PC-9 (cell line): ENCODE data around the gene SLC39A13. TPM values are rescaled to one million over a fixed set of nuclear protein-coding genes. Genes with fewer than 3 reads are reported as not detected.

Experiments
- BruUV-seq: library from RNA; stranded (reverse); fragments of 400-500 nt; replicated peaks from 2 replicates; lab custom pipeline; 2021; lab: Mats Ljungman, UMichigan
- CTCF ChIA-PET: fragments of 300-600 bp; sonication (Branson Sonifier 250); formaldehyde crosslinking; loops from one replicate; lab custom pipeline; 2022; ENCODE audit warnings: antibody characterized with exemption; lab: Charles Lee
- POLR2A ChIA-PET: fragments of 300-600 bp; sonication (Branson Sonifier 250); formaldehyde crosslinking; loops from one replicate; lab custom pipeline; 2022; ENCODE audit warnings: antibody characterized with exemption; ENCODE audit not compliant: unreplicated experiment; lab: Charles Lee
- DNase-seq, 2 experiments: peaks; one replicate each; pipeline versions ENCODE4 v3.0.0 to v3.0.0-alpha.2; 2015 to 2022; ENCODE audit warnings: mixed read lengths in 1 of 2
- H2AFZ ChIP-seq: fragments of 200-600 bp; sonication (generic); 2 replicates; pipeline ENCODE4 v1.8.1; 2017; ENCODE audit warnings: antibody characterized with exemption
- H3F3A ChIP-seq: fragments of 200-600 bp; sonication (generic); 2 replicates; pipeline ENCODE4 v1.8.1; 2017; ENCODE audit warnings: antibody characterized with exemption, mild to moderate bottlenecking, low read depth; ENCODE audit not compliant: insufficient read depth
- H3K27ac ChIP-seq: fragments of 200-600 bp; sonication (generic); 2 replicates; pipeline ENCODE4 v1.6.1; 2016; ENCODE audit warnings: mixed run types
- H3K27me3 ChIP-seq: fragments of 200-600 bp; sonication (generic); 2 replicates; pipeline ENCODE4 v1.6.1; 2016; ENCODE audit warnings: low read depth, mixed run types; ENCODE audit not compliant: insufficient read depth
- H3K36me3 ChIP-seq: fragments of 200-600 bp; sonication (generic); 2 replicates; pipeline ENCODE4 v1.6.1; 2016; ENCODE audit warnings: low read depth, mixed run types
- H3K4me1 ChIP-seq: fragments of 200-600 bp; sonication (generic); replicated peaks from 2 replicates; pipeline ENCODE4 v1.6.1; 2016; ENCODE audit warnings: mixed run types; ENCODE audit not compliant: insufficient read depth
- H3K4me2 ChIP-seq: fragments of 200-600 bp; sonication (generic); 2 replicates; pipeline ENCODE4 v1.6.1; 2017; ENCODE audit warnings: mixed run types
- H3K4me3 ChIP-seq: fragments of 200-600 bp; sonication (generic); 2 replicates; pipeline ENCODE4 v1.6.1; 2016; ENCODE audit warnings: mixed run types
- H3K79me2 ChIP-seq: fragments of 200-600 bp; sonication (generic); 2 replicates; pipeline ENCODE4 v1.6.1; 2017; ENCODE audit warnings: low read depth, mixed run types
- H3K9me2 ChIP-seq: fragments of 200-600 bp; sonication (generic); 2 replicates; pipeline ENCODE4 v1.8.1; 2017; ENCODE audit warnings: mild to moderate bottlenecking; ENCODE audit not compliant: insufficient read depth
- H3K9me3 ChIP-seq: fragments of 200-600 bp; sonication (generic); 2 replicates; pipeline ENCODE4 v1.8.1; 2016; ENCODE audit warnings: low read depth; ENCODE audit not compliant: insufficient read depth
- H4K20me1 ChIP-seq: fragments of 200-600 bp; sonication (generic); 2 replicates; pipeline ENCODE4 v1.8.1; 2017; ENCODE audit not compliant: insufficient read depth
- CTCF ChIP-seq: fragments of 200-600 bp; sonication (generic); conservative IDR thresholded peaks from 2 replicates; pipeline ENCODE4 v1.6.1; 2017; ENCODE audit warnings: mixed run types, antibody characterized with exemption, mild to moderate bottlenecking, moderate library complexity
- EZH2 ChIP-seq: fragments of 200-600 bp; sonication (generic); IDR thresholded peaks from 2 replicates; pipeline ENCODE4 v1.8.0; 2017; ENCODE audit warnings: antibody characterized with exemption, low read depth
- intact Hi-C: fragments of 100-400 bp; cut with micrococcal nuclease; formaldehyde crosslinking; loops from one replicate; pipeline ENCODE4 v1.10.0; 2022; ENCODE audit not compliant: unreplicated experiment
- total RNA-seq: library from RNA; stranded (reverse); gene quantifications from 2 replicates; pipeline ENCODE4 v1.2.3, GENCODE V29; 2021

Gene SLC39A13
- total RNA-seq, 1 experiment from 2014 or later: 28.8 TPM

DNA sequence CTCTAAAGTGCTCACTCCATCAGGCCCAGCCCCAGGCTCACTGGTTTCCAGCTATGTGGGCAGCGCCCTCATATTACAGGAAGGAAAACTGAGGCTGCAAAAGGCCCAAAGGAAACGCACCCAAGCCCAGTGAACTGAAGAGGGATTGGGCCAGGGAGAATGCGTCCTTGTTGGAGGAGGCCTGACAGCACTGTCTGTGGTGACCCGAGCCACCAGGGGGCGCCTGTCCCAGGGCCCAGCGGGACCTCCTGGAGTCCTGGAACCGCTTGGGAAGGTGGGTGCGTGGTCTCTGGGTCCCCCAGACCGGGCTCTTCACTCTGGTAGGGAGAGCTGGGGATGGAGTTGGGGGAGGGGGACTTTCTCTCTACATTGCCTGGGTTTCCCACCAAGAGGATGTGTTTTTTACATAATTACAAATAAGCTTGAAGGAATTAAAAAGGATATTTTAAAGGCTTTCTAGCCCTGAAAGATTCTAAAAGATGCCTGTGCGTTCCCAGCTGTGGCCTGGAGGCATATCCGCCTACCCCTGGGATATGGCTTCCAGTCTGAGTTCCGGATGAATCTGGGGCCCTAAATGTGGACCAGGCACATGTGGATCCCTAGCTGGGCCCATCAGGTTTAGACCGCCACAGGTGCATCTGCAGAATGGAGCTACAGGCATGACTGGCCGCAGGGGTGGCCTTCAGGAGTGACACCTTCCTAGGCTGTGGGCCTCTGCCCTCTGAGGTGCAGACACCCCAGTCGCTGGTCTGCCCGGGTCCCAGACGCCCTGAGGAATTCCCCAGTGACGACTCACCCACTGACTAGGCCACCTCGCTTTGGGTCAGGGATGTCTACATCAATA is 34.3 kb upstream of the SLC39A13 start:
- Histone ChIP-seq H3K4me3 (no peak overlapping the region), H4K20me1 (no peaks in the 10 kb centered on the region), H3K4me1 (no peaks in the 10 kb centered on the region), H3K9me3 (no peaks in the 10 kb centered on the region), H2AFZ (no peak overlapping the region), H3K4me2 (no peak overlapping the region), H3K79me2 (no peaks in the 10 kb centered on the region), H3K27me3 (no peaks in the 10 kb centered on the region), H3K27ac (no peak overlapping the region), H3K9me2 (no peaks in the 10 kb centered on the region), H3K36me3 (no peaks in the 10 kb centered on the region), H3F3A (no peaks in the 10 kb centered on the region)
- POLR2A ChIA-PET: interaction anchor here (0.6 kb wide), 2 partner anchors 53 to 342 kb away, joined by 5 to 9 read pairs; no protein-coding TSS in a partner anchor
- peak in 1 of 2 experiments; percentile 76 for DNase-seq
- no TSS peak for BruUV-seq
- CTCF ChIA-PET: interaction anchor here (0.5 to 1.4 kb wide), 7 partner anchors 28 to 290 kb away, joined by 3 to 14 read pairs (median 5); partner anchors contain the start of gene DDB2
- TF ChIP-seq CTCF (peak; percentile 98), EZH2 (no peak)
- intact Hi-C loops: loop anchor here (1.0 to 2.0 kb wide), 3 partner anchors 34 to 243 kb away; partner anchors contain the start of gene SLC39A13

GRCh38 chr11:47374720-47375019 is 33.7 kb upstream of the SLC39A13 start:
- Histone ChIP-seq H3K79me2 (no peaks in the 10 kb centered on the region), H4K20me1 (no peaks in the 10 kb centered on the region), H3F3A (no peaks in the 10 kb centered on the region), H3K9me3 (no peaks in the 10 kb centered on the region), H3K36me3 (no peaks in the 10 kb centered on the region), H3K4me3 (no peak overlapping the region), H2AFZ (no peak overlapping the region), H3K27ac (no peak overlapping the region), H3K9me2 (no peaks in the 10 kb centered on the region), H3K4me1 (no peaks in the 10 kb centered on the region), H3K27me3 (no peaks in the 10 kb centered on the region), H3K4me2 (no peak overlapping the region)
- intact Hi-C loops: loop anchor here (1.0 to 2.0 kb wide), 3 partner anchors 34 to 242 kb away; partner anchors contain the start of gene SLC39A13
- POLR2A ChIA-PET: interaction anchor here (0.6 kb wide), 2 partner anchors 53 to 342 kb away, joined by 5 to 9 read pairs; no protein-coding TSS in a partner anchor
- DNase-seq: no peak
- CTCF ChIA-PET: interaction anchor here (0.5 to 1.4 kb wide), 6 partner anchors 38 to 289 kb away, joined by 3 to 9 read pairs (median 4); partner anchors contain the start of gene DDB2
- no TSS peak for BruUV-seq
- TF ChIP-seq EZH2: no peak

DNA sequence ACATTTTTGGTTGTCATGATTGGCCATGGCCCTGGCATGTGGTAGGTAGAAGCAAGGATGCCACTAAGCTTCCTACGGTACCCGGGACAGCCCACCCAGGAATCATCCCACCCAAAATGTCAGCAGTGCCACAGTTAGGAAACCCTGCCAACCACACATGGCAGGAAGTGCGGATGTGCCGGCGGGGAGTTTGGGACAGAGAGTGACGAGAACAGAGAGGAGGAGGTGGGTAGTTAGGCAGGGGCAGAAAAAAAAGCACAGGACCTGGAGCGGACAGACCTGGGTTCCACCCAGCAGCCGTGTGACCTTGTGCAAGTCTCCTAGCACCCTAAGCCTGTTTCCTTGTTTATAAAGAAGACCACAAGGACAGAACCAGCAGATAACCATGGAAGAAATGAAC is 33.4 kb upstream of the SLC39A13 start:
- no TSS peak for BruUV-seq
- Histone ChIP-seq H3K9me3 (no peaks in the 10 kb centered on the region), H3K4me3 (no peak overlapping the region), H3K4me1 (no peaks in the 10 kb centered on the region), H3K36me3 (no peaks in the 10 kb centered on the region), H2AFZ (no peak overlapping the region), H3K27me3 (no peaks in the 10 kb centered on the region), H3K27ac (no peak overlapping the region), H3K9me2 (no peaks in the 10 kb centered on the region), H4K20me1 (no peaks in the 10 kb centered on the region), H3F3A (no peaks in the 10 kb centered on the region), H3K79me2 (no peaks in the 10 kb centered on the region), H3K4me2 (no peak overlapping the region)
- TF ChIP-seq CTCF (no peak), EZH2 (no peak)
- ChIA-PET CTCF (interaction anchor here (0.8 kb wide), 1 partner anchor 41 kb away, joined by 4 read pairs; no protein-coding TSS in a partner anchor), POLR2A (no interaction called here)
- intact Hi-C loops: loop anchor here (2.0 kb wide), 1 partner anchor 242 kb away; no protein-coding TSS in a partner anchor
- no peak for DNase-seq
